Right cardiac atrium (tissue), 5 donors: ENCODE measurements around the gene SOCS4. TPM values are rescaled to one million over a fixed set of nuclear protein-coding genes. Genes with fewer than 3 reads are reported as not detected.
A peak's percentile ranks its signal among the peaks of the same experiment; 100 is the strongest.
"Not testable (repeated sequence)": the region's sequence is repeated elsewhere in the genome, so short reads cannot be mapped to it uniquely, and the experiment has no call there.

ENCODE experiments used
- ATAC-seq, 2 donors: fragments of 200-7000 bp; cut with Tn5 transposase; one replicate each; pipeline versions ENCODE4 v1.8.0 to v1.9.1; 2020; ENCODE audit warnings: moderate library complexity in 2 of 2, mild to moderate bottlenecking in 1 of 2
- DNase-seq, 3 donors: peaks; one replicate each; pipeline ENCODE4 v3.0.0-alpha.2; 2020
- H3K27ac ChIP-seq: one replicate; pipeline ENCODE4 v1.5.1; 2013; ENCODE audit warnings: mild to moderate bottlenecking, low read length, control low read depth, moderate library complexity
- H3K27me3 ChIP-seq: one replicate; pipeline ENCODE4 v1.6.1; 2013; ENCODE audit not compliant: control insufficient read depth, insufficient read depth
- H3K4me1 ChIP-seq: one replicate; pipeline ENCODE4 v1.6.1; 2013; ENCODE audit warnings: low read length; ENCODE audit not compliant: control insufficient read depth, insufficient read depth
- H3K4me3 ChIP-seq: one replicate; pipeline ENCODE4 v1.5.1; 2013; ENCODE audit warnings: low read length, control low read depth
- H3K9me3 ChIP-seq: one replicate; pipeline ENCODE4 v1.6.1; 2013; ENCODE audit warnings: low read length; ENCODE audit not compliant: control insufficient read depth
- WGBS: extraction: QIAGEN DNeasy Blood & Tissue Kit; methylation state at CpG from one replicate; pipeline ENCODE4 v1.1.7; 2013; 5-methylcytosine and 5-hydroxymethylcytosine counted together
- intact Hi-C, 4 donors: fragments of 100-400 bp; cut with DNase I; formaldehyde crosslinking; loops; one replicate each; pipeline versions ENCODE4 v1.11.0 to v1.14.0; 2022 to 2023
- long read RNA-seq, 4 donors: library from polyadenylated mRNA; unstranded; transcript quantifications; one replicate each; pipeline ENCODE4 v2.0.0, GENCODE V29; 2020 to 2021
- polyA plus RNA-seq: library from polyadenylated mRNA; stranded (reverse); fragments of 200-250 nt; gene quantifications from one replicate; pipeline ENCODE4 v1.2.3, GENCODE V29; 2013
- total RNA-seq, 4 donors: library from RNA; stranded (reverse); fragmentation: NEBNext Ultra II Directional; extraction: Animal tissue kit (Norgen Biotek cat#: 25700); gene quantifications; one replicate each; pipeline ENCODE4 v1.2.1, GENCODE V29; 2021
- donor health status: healthy with polysubstance abuse.
- donor health status: DM: no; HTN: yes; CAD: no.
- donor health status: DM: no; HTN: no; CAD: no.
- donor health status: DM: no; HTN: yes; CAD: no; lungs with severe emphysema.
- donor health status: DM: yes; HTN: yes; CAD: no.

SOCS4 gene
- total RNA-seq (10 to 100 TPM; 19.7 to 29.7 (median 23.9) TPM), polyA plus RNA-seq (5.7 TPM)
- long read RNA-seq, donor 1, full-length matches to known transcripts = 5 of 9 reads
- long read RNA-seq, donor 1, partial matches to known transcripts = 0 of 9 reads
- long read RNA-seq, donor 1, other reads (novel, unspliced or antisense) = 4 of 9 reads
- long read RNA-seq, donor 2, partial matches to known transcripts = 0 of 2 reads
- long read RNA-seq, donor 2, other reads (novel, unspliced or antisense) = 2 of 2 reads
- long read RNA-seq, donor 3, full-length matches to known transcripts = 8 of 11 reads
- long read RNA-seq, donor 3, partial matches to known transcripts = 0 of 11 reads
- long read RNA-seq, donor 3, other reads (novel, unspliced or antisense) = 3 of 11 reads
- long read RNA-seq, donor 4, full-length matches to known transcripts = 1 of 1 reads
- long read RNA-seq, donor 4, partial matches to known transcripts = 0 of 1 reads
- long read RNA-seq, donor 4, other reads (novel, unspliced or antisense) = 0 of 1 reads

GRCh38 chr14:55026793-55027561 lies at the start of gene SOCS4, which contains the start of gene WDHD1:
Gene SOCS4 (plus strand): TSS chr14:55027236. CDS start chr14:55043042, 15,806 bp downstream.
Gene WDHD1 (minus strand): TSS chr14:55027099. CDS start chr14:55026787, 312 bp downstream.
- intact Hi-C loops = no loop called here
- peak; percentile 96 to 98 (median 98) for DNase-seq
- H3K4me3 ChIP-seq = peak within 1 kb of the TSS; percentile 78
- H3K27ac ChIP-seq = peak within 1 kb of the TSS; percentile 81
- no peaks in the 10 kb centered on the region for H3K4me1 ChIP-seq
- H3K9me3 ChIP-seq = no peaks in the 10 kb centered on the region
- peak; percentile 99 for ATAC-seq
- WGBS = under 1% methylated on average over 56 of the region's 56 CpGs
- H3K27me3 ChIP-seq = no peaks in the 10 kb centered on the region

- intact Hi-C loops = no loop called here
- H3K4me3 ChIP-seq = no peak overlapping the region
- WGBS = 83% methylated on average over 3 of the region's 3 CpGs
- ATAC-seq (no peak), DNase-seq (no peak)
- no peak overlapping the region for H3K27ac ChIP-seq
- H3K27me3 ChIP-seq = no peaks in the 10 kb centered on the region
- H3K9me3 ChIP-seq = no peaks in the 10 kb centered on the region
- H3K4me1 ChIP-seq = no peaks in the 10 kb centered on the region
These were observed 48.0 kb upstream of the SOCS4 start for GRCh38 chr14:54979039-54979438.

GRCh38 chr14:54981698-54982097 lies 45.3 kb upstream of the SOCS4 start:
- Histone ChIP-seq H3K27me3 (no peaks in the 10 kb centered on the region), H3K4me3 (no peak overlapping the region), H3K27ac (no peak overlapping the region), H3K4me1 (no peaks in the 10 kb centered on the region), H3K9me3 (no peaks in the 10 kb centered on the region)
- DNase-seq (no peak), ATAC-seq (no peak)
- intact Hi-C loops = no loop called here
- 77% methylated on average over 6 of the region's 6 CpGs for WGBS

- intact Hi-C loops = no loop called here
- Histone ChIP-seq H3K27me3 (no peaks in the 10 kb centered on the region), H3K4me1 (no peaks in the 10 kb centered on the region), H3K27ac (no peak overlapping the region), H3K9me3 (no peaks in the 10 kb centered on the region), H3K4me3 (no peak overlapping the region)
- 92% methylated on average over 4 of the region's 4 CpGs for whole genome bisulfite sequencing
- ATAC-seq = no peak
- no peak for DNase-seq
These were observed 41.9 kb upstream of the SOCS4 start for GRCh38 chr14:54985156-54985555.

GRCh38 chr14:55000381-55000780 lies 26.7 kb upstream of the SOCS4 start:
- H3K4me3 ChIP-seq = no peak overlapping the region
- no peaks in the 10 kb centered on the region for H3K4me1 ChIP-seq
- intact Hi-C loops = no loop called here
- no peak overlapping the region for H3K27ac ChIP-seq
- no peaks in the 10 kb centered on the region for H3K27me3 ChIP-seq
- WGBS = 91% methylated on average over 3 of the region's 3 CpGs
- H3K9me3 ChIP-seq = no peaks in the 10 kb centered on the region
- DNase-seq (no peak), ATAC-seq (no peak)

GRCh38 chr14:55005071-55005470 lies 22.0 kb upstream of the SOCS4 start:
- H3K4me1 ChIP-seq = no peaks in the 10 kb centered on the region
- no peak overlapping the region for H3K27ac ChIP-seq
- no peaks in the 10 kb centered on the region for H3K27me3 ChIP-seq
- no peak for DNase-seq
- intact Hi-C loops = no loop called here
- 65% methylated on average over 4 of the region's 4 CpGs for WGBS
- H3K9me3 ChIP-seq = no peaks in the 10 kb centered on the region
- H3K4me3 ChIP-seq = no peak overlapping the region
- no peak for ATAC-seq

- Histone ChIP-seq H3K4me1 (no peaks in the 10 kb centered on the region), H3K9me3 (no peaks in the 10 kb centered on the region), H3K4me3 (no peak overlapping the region), H3K27ac (no peak overlapping the region), H3K27me3 (no peaks in the 10 kb centered on the region)
- WGBS = 75% methylated on average over 2 of the region's 2 CpGs
- DNase-seq = no peak
- intact Hi-C loops = no loop called here
- no peak for ATAC-seq
These were observed 12.0 kb upstream of the SOCS4 start for GRCh38 chr14:55015006-55015405.

- DNase-seq (no peak), ATAC-seq (no peak)
- WGBS = 86% methylated on average over 2 of the region's 2 CpGs
- Histone ChIP-seq H3K4me3 (no peak overlapping the region), H3K4me1 (no peaks in the 10 kb centered on the region), H3K27me3 (no peaks in the 10 kb centered on the region), H3K27ac (no peak overlapping the region), H3K9me3 (no peaks in the 10 kb centered on the region)
- intact Hi-C loops = no loop called here
These were observed 7.0 kb upstream of the SOCS4 start for GRCh38 chr14:55019968-55020554.

GRCh38 chr14:55024365-55024764 lies 2.7 kb upstream of the SOCS4 start:
- WGBS = 89% methylated on average over 2 of the region's 5 CpGs
- intact Hi-C loops = not testable (repeated sequence)

GRCh38 chr14:55025948-55026347 lies 1.1 kb upstream of the SOCS4 start:
- DNase-seq (no peak), ATAC-seq (no peak)
- H3K9me3 ChIP-seq = no peaks in the 10 kb centered on the region
- H3K27me3 ChIP-seq = no peaks in the 10 kb centered on the region
- 21% methylated on average over 7 of the region's 7 CpGs for WGBS
- no peak overlapping the region for H3K27ac ChIP-seq
- H3K4me3 ChIP-seq = peak overlapping the region; percentile 78
- H3K4me1 ChIP-seq = no peaks in the 10 kb centered on the region
- intact Hi-C loops = no loop called here

More at GRCh38 chr14:55024365-55024764, 2.7 kb upstream of the SOCS4 start:
- not testable (repeated sequence) for ATAC-seq, H3K9me3 ChIP-seq, H3K4me3 ChIP-seq, H3K27ac ChIP-seq, H3K27me3 ChIP-seq, DNase-seq, H3K4me1 ChIP-seq

- Histone ChIP-seq H3K9me3 (no peaks in the 10 kb centered on the region), H3K4me1 (no peaks in the 10 kb centered on the region), H3K27ac (no peak overlapping the region), H3K27me3 (no peaks in the 10 kb centered on the region), H3K4me3 (peak overlapping the region; percentile 78)
- 1% methylated on average over 9 of the region's 9 CpGs for WGBS
- no peak for DNase-seq
- ATAC-seq = no peak
- intact Hi-C loops = no loop called here
These were observed 619 bp upstream of the SOCS4 start for GRCh38 chr14:55026441-55026792.
